HepG2 (cell line): ENCODE results near the gene CYP2W1. TPM values are rescaled to one million over a fixed set of nuclear protein-coding genes. Genes with fewer than 3 reads are reported as not detected.

Source experiments
- ATAC-seq: fragments of 200-7000 bp; cut with Tn5 transposase; 3 replicates; pipeline ENCODE4 v1.9.1; 2020; ENCODE audit warnings: mild to moderate bottlenecking, moderate library complexity
- BruUV-seq: library from RNA; stranded (reverse); fragments of 400-500 nt; replicated peaks from 2 replicates; lab custom pipeline; 2021; lab: Mats Ljungman, UMichigan
- CTCF ChIA-PET: fragments of 300-600 bp; formaldehyde crosslinking; extraction: SDS; loops from one replicate; lab custom pipeline; 2021; ENCODE audit warnings: low total read pairs, inconsistent platforms, low intra/inter-chr PET ratio; lab: Yijun Ruan, JAX
- POLR2A ChIA-PET: fragments of 350-600 bp; sonication (Branson Sonifier 250); formaldehyde crosslinking; loops from one replicate; lab custom pipeline; 2020; ENCODE audit warnings: antibody characterized with exemption, inconsistent platforms; lab: Yijun Ruan, JAX
- DNase-seq: peaks from one replicate; pipeline ENCODE4 v3.0.0-alpha.2; 2015; ENCODE audit warnings: low spot score
- FAIRE-seq: peaks from 3 replicates; lab custom pipeline; 2011; peaks lifted over from hg19 to GRCh38; lab: Jason Lieb, UNC
- H2AFZ ChIP-seq: one replicate; pipeline ENCODE4 v1.6.1; 2011; ENCODE audit warnings: low read length, inconsistent platforms
- H3K27ac ChIP-seq: fragments of 300-600 bp; 3 replicates; pipeline ENCODE4 v1.8.0; 2011; ENCODE audit warnings: mixed run types, mild to moderate bottlenecking, mixed read lengths, low read length, inconsistent platforms; ENCODE audit not compliant: insufficient read depth; ENCODE audit errors: extremely low read length
- H3K27me3 ChIP-seq, 2 experiments: fragments of 200-600 bp in 1 of 2; 2 replicates in 1 of 2; 3 replicates in 1 of 2; pipeline versions ENCODE4 v1.6.0 to v1.8.0; 2011; ENCODE audit warnings: low read length in 2 of 2, mild to moderate bottlenecking in 2 of 2, moderate library complexity in 2 of 2, inconsistent platforms in 1 of 2; ENCODE audit not compliant: insufficient read depth in 2 of 2, control insufficient read depth in 1 of 2
- H3K36me3 ChIP-seq, 2 experiments: fragments of 200-600 bp in 1 of 2; replicated peaks in 1 of 2; 2 replicates in 1 of 2; 3 replicates in 1 of 2; pipeline versions ENCODE4 v1.5.1 to v1.8.0; 2011; ENCODE audit warnings: low read length in 2 of 2, inconsistent platforms in 1 of 2; ENCODE audit not compliant: insufficient read depth in 2 of 2, control insufficient read depth in 1 of 2
- H3K4me1 ChIP-seq: 2 replicates; pipeline ENCODE4 v1.5.1; 2012; ENCODE audit warnings: low read length, inconsistent platforms; ENCODE audit not compliant: insufficient read depth
- H3K4me2 ChIP-seq: 2 replicates; pipeline ENCODE4 v1.6.0; 2011; ENCODE audit warnings: low read depth, low read length, inconsistent platforms
- H3K4me3 ChIP-seq, 3 experiments: fragments of 200-600 bp in 1 of 3; sonication (generic), shearing (Covaris generic) in 1 of 3; replicated peaks in 1 of 3; 2 replicates each; pipeline ENCODE4 v1.5.1; 2011 to 2016; ENCODE audit warnings: low read length in 3 of 3, inconsistent platforms in 2 of 3, low read depth in 2 of 3, mild to moderate bottlenecking in 2 of 3, control low read depth in 1 of 3, mixed read lengths in 1 of 3; ENCODE audit not compliant: insufficient read depth in 1 of 3
- H3K79me2 ChIP-seq: one replicate; pipeline ENCODE4 v1.6.1; 2011; ENCODE audit warnings: low read length, inconsistent platforms; ENCODE audit not compliant: insufficient read depth
- H3K9ac ChIP-seq: 2 replicates; pipeline ENCODE4 v1.6.0; 2011; ENCODE audit warnings: mild to moderate bottlenecking, low read depth, low read length, inconsistent platforms; ENCODE audit not compliant: insufficient read depth
- H3K9me3 ChIP-seq: 2 replicates; pipeline ENCODE4 v1.5.1; 2012; ENCODE audit warnings: mild to moderate bottlenecking, low read length
- H4K20me1 ChIP-seq: 2 replicates; pipeline ENCODE4 v1.6.0; 2011; ENCODE audit warnings: inconsistent platforms, mild to moderate bottlenecking, low read length, moderate library complexity; ENCODE audit not compliant: insufficient read depth
- CAMTA2 ChIP-seq: sonication (generic); formaldehyde crosslinking; IDR thresholded peaks from 2 replicates; pipeline ENCODE4 v1.4.0; 2020; ENCODE audit warnings: mild to moderate bottlenecking, missing genetic modification reagents, borderline replicate concordance
- MED1 ChIP-seq: sonication (generic); formaldehyde crosslinking; IDR thresholded peaks from 2 replicates; pipeline ENCODE4 v1.4.0; 2020; ENCODE audit warnings: missing genetic modification reagents
- NFKBIZ ChIP-seq: IDR thresholded peaks from 2 replicates; pipeline ENCODE4 v1.6.1; 2018; ENCODE audit warnings: missing genetic modification reagents, missing compliant biosample characterization
- RCOR2 ChIP-seq: IDR thresholded peaks from 2 replicates; pipeline ENCODE4 v1.6.1; 2016; ENCODE audit warnings: missing biosample characterization, missing genetic modification reagents
- SIX4 ChIP-seq: sonication (generic); formaldehyde crosslinking; IDR thresholded peaks from 2 replicates; pipeline ENCODE4 v1.4.0; 2020; ENCODE audit warnings: missing genetic modification reagents
- SOX5 ChIP-seq: IDR thresholded peaks from 2 replicates; pipeline ENCODE4 v1.6.1; 2016; ENCODE audit warnings: borderline replicate concordance
- TEAD3 ChIP-seq: optimal IDR thresholded peaks from 2 replicates; pipeline ENCODE3; 2016; ENCODE audit warnings: borderline replicate concordance
- THAP11 ChIP-seq: IDR thresholded peaks from 2 replicates; pipeline ENCODE4 v1.6.1; 2016; ENCODE audit warnings: missing biosample characterization, missing genetic modification reagents
- TIGD3 ChIP-seq: sonication (generic); formaldehyde crosslinking; IDR thresholded peaks from 2 replicates; pipeline ENCODE4 v1.5.1; 2020; ENCODE audit warnings: mild to moderate bottlenecking, missing genetic modification reagents, borderline replicate concordance
- ZNF660 ChIP-seq: sonication (generic); formaldehyde crosslinking; IDR thresholded peaks from 2 replicates; pipeline ENCODE4 v1.5.1; 2020; ENCODE audit warnings: mild to moderate bottlenecking, low read depth, missing genetic modification reagents, borderline replicate concordance
- ZNF850 ChIP-seq: sonication (generic); formaldehyde crosslinking; conservative IDR thresholded peaks from 2 replicates; pipeline ENCODE4 v1.9.0; 2021; ENCODE audit warnings: mild to moderate bottlenecking, missing genetic modification reagents
- WGBS: methylation state at CpG from one replicate; pipeline ENCODE4 v1.1.6; 2017; ENCODE audit warnings: low lambda C conversion rate; 5-methylcytosine and 5-hydroxymethylcytosine counted together
- in situ Hi-C: cut with HindIII; loops from 2 replicates; pipeline ENCODE4 v1.10.0; 2017; ENCODE audit warnings: low pct_unique_long_range_greater_than_20kb; ENCODE audit not compliant: extremely low pct_ligation_motif_present
- intact Hi-C: fragments of 100-400 bp; cut with micrococcal nuclease; formaldehyde crosslinking; loops from one replicate; pipeline ENCODE4 v1.10.0; 2022; ENCODE audit not compliant: unreplicated experiment
- polyA plus RNA-seq, 8 experiments: library from polyadenylated mRNA; depleted of rRNA in 3 of 8; stranded (reverse) in 7 of 8; unstranded in 1 of 8; fragments of >200 nt; fragmentation: Illumina TruSeq in 4 of 8; extraction: Trizol in 4 of 8; gene quantifications; 2 replicates each; pipeline versions ENCODE4 v1.2.1 to v1.2.3, GENCODE V29; 2011 to 2016; ENCODE audit warnings: low read depth in 4 of 8, missing spikeins in 1 of 8, mixed read lengths in 1 of 8; ENCODE audit not compliant: insufficient read depth in 1 of 8
- total RNA-seq, 5 experiments: library from RNA; depleted of rRNA; stranded (reverse); fragments of >200 nt; fragmentation: Illumina TruSeq; extraction: Trizol; gene quantifications; 2 replicates each; pipeline ENCODE4 v1.2.3, GENCODE V29; 2016; ENCODE audit warnings: low read depth in 1 of 5
- TF ChIP-seq, protein P1 (sequence below): sonication (generic); formaldehyde crosslinking; IDR thresholded peaks from 2 replicates; pipeline ENCODE4 v1.5.1; 2020; ENCODE audit warnings: mild to moderate bottlenecking, missing genetic modification reagents
- TF ChIP-seq, protein P2 (sequence below): sonication (generic); formaldehyde crosslinking; IDR thresholded peaks from 2 replicates; pipeline ENCODE4 v1.5.0; 2020; ENCODE audit warnings: mild to moderate bottlenecking, missing genetic modification reagents, moderate library complexity
- TF ChIP-seq, protein P3 (sequence below): IDR thresholded peaks from 2 replicates; pipeline ENCODE4 v1.6.1; 2016; ENCODE audit warnings: low read depth, borderline replicate concordance

CYP2W1 gene
- total and polyA plus RNA-seq, 2 of the 13 experiments (the other 11 are each of a cell fraction or from before 2014, with no cell fraction given): 19.5 to 31.7 TPM

GRCh38 chr7:1020849-1021251 lies 37.9 kb downstream of the CYP2W1 start (continued):
- TF ChIP-seq, protein P1, sequence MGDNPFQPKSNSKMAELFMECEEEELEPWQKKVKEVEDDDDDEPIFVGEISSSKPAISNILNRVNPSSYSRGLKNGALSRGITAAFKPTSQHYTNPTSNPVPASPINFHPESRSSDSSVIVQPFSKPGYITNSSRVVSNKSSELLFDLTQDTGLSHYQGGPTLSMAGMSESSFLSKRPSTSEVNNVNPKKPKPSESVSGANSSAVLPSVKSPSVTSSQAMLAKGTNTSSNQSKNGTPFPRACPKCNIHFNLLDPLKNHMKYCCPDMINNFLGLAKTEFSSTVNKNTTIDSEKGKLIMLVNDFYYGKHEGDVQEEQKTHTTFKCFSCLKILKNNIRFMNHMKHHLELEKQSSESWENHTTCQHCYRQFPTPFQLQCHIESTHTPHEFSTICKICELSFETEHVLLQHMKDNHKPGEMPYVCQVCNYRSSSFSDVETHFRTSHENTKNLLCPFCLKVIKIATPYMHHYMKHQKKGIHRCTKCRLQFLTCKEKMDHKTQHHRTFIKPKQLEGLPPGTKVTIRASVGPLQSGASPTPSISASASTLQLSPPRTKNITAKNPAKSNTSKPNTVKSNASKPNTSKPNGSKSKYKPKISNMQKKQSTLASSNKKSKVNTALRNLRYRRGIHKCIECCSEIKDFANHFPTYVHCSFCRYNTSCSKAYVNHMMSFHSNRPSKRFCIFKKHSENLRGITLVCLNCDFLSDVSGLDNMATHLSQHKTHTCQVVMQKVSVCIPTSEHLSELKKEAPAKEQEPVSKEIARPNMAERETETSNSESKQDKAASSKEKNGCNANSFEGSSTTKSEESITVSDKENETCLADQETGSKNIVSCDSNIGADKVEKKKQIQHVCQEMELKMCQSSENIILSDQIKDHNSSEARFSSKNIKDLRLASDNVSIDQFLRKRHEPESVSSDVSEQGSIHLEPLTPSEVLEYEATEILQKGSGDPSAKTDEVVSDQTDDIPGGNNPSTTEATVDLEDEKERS: no peak
- TF ChIP-seq, protein P2, sequence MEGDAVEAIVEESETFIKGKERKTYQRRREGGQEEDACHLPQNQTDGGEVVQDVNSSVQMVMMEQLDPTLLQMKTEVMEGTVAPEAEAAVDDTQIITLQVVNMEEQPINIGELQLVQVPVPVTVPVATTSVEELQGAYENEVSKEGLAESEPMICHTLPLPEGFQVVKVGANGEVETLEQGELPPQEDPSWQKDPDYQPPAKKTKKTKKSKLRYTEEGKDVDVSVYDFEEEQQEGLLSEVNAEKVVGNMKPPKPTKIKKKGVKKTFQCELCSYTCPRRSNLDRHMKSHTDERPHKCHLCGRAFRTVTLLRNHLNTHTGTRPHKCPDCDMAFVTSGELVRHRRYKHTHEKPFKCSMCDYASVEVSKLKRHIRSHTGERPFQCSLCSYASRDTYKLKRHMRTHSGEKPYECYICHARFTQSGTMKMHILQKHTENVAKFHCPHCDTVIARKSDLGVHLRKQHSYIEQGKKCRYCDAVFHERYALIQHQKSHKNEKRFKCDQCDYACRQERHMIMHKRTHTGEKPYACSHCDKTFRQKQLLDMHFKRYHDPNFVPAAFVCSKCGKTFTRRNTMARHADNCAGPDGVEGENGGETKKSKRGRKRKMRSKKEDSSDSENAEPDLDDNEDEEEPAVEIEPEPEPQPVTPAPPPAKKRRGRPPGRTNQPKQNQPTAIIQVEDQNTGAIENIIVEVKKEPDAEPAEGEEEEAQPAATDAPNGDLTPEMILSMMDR: peak; percentile 51
- TF ChIP-seq CAMTA2 (CRISPR knock-in tag): no peak

- BruUV-seq: no TSS peak
- 100% methylated on average over 4 of the region's 7 CpGs for WGBS
- TF ChIP-seq THAP11 (CRISPR knock-in tag) (no peak), MED1 (CRISPR knock-in tag) (no peak), ZNF660 (CRISPR knock-in tag) (no peak), TIGD3 (no peak), SOX5 (CRISPR knock-in tag) (no peak), SIX4 (CRISPR knock-in tag) (no peak), RCOR2 (CRISPR knock-in tag) (no peak), ZNF850 (CRISPR knock-in tag) (no peak), TEAD3 (no peak), NFKBIZ (CRISPR knock-in tag) (no peak)
- TF ChIP-seq, protein P3, sequence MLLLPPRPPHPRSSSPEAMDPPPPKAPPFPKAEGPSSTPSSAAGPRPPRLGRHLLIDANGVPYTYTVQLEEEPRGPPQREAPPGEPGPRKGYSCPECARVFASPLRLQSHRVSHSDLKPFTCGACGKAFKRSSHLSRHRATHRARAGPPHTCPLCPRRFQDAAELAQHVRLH (CRISPR knock-in tag): no peak
- TF ChIP-seq, all 625 proteins: peak for 0
- Histone ChIP-seq H3K27ac (no peak overlapping the region), H3K36me3 (peaks cover 3 to 14% of the 10 kb centered on the region in 2 experiments; a peak in 4 of 5 replicates), H3K9ac (no peak overlapping the region), H3K4me1 (peaks cover 17% of the 10 kb centered on the region), H3K79me2 (peaks cover 7% of the 10 kb centered on the region), H3K4me2 (no peak overlapping the region), H3K9me3 (no peaks in the 10 kb centered on the region), H3K4me3 (no peak overlapping the region), H2AFZ (no peak overlapping the region), H3K27me3 (no peaks in the 10 kb centered on the region), H4K20me1 (no peaks in the 10 kb centered on the region)
- FAIRE-seq (no peak), DNase-seq (no peak), ATAC-seq (no peak)
- intact Hi-C loops: no loop called here
- in situ Hi-C loops: no loop called here
- CTCF ChIA-PET: interaction anchor here (1.4 kb wide), 1 partner anchor 44 kb away, joined by 7 read pairs; no protein-coding TSS in a partner anchor
- POLR2A ChIA-PET: no interaction called here
These were observed 38.4 kb downstream of the CYP2W1 start for GRCh38 chr7:1021366-1021765.
